ENCODE measurements around the gene F8A2.
"Not testable (repeated sequence)": the region's sequence is repeated elsewhere in the genome, so short reads cannot be mapped to it uniquely, and the experiment has no call there.

F8A2 gene

GRCh38 chrX:155394747-155395276 lies 12.9 kb downstream of the F8A2 start:
- H3K9ac ChIP-seq (ENCODE audit: low read length); H3K4me1 ChIP-seq (ENCODE audit: control insufficient read depth, insufficient read depth, low read length); H3K27ac ChIP-seq (ENCODE audit: low read depth, low read length); H3K4me3 ChIP-seq (ENCODE audit: low read depth, low read length); H3K27me3 ChIP-seq (ENCODE audit: control insufficient read depth, insufficient read depth, low read length); H3K36me3 ChIP-seq (ENCODE audit: control insufficient read depth, insufficient read depth, low read length): not testable (repeated sequence)
- peaks cover 35% of the 10 kb centered on the region for H3K9me3 ChIP-seq (ENCODE audit: control insufficient read depth, insufficient read depth, low read depth, low read length)

- no peak overlapping the region for H3K4me3 ChIP-seq (ENCODE audit: low read depth, low read length)
- peaks cover 29% of the 10 kb centered on the region for H3K9me3 ChIP-seq (ENCODE audit: control insufficient read depth, insufficient read depth, low read depth, low read length)
Measured at GRCh38 chrX:155406429-155406828, 24.5 kb downstream of the F8A2 start.

GRCh38 chrX:155417769-155418168 lies 35.9 kb downstream of the F8A2 start:
- H3K4me3 ChIP-seq (ENCODE audit: low read depth, low read length) = no peak overlapping the region
- no peaks in the 10 kb centered on the region for H3K36me3 ChIP-seq (ENCODE audit: control insufficient read depth, insufficient read depth, low read length)
- H3K9me3 ChIP-seq (ENCODE audit: control insufficient read depth, insufficient read depth, low read depth, low read length) = peaks cover 21% of the 10 kb centered on the region; the same call in 1 of the 2 replicates
- H3K27me3 ChIP-seq (ENCODE audit: control insufficient read depth, insufficient read depth, low read length) = no peaks in the 10 kb centered on the region
- no peak overlapping the region for H3K9ac ChIP-seq (ENCODE audit: low read length)
- no peaks in the 10 kb centered on the region for H3K4me1 ChIP-seq (ENCODE audit: control insufficient read depth, insufficient read depth, low read length)
- H3K27ac ChIP-seq (ENCODE audit: low read depth, low read length) = no peak overlapping the region

More at GRCh38 chrX:155406429-155406828, 24.5 kb downstream of the F8A2 start:
- no peak overlapping the region for H3K27ac ChIP-seq (ENCODE audit: low read depth, low read length)
- H3K9ac ChIP-seq (ENCODE audit: low read length) = no peak overlapping the region
- H3K4me1 ChIP-seq (ENCODE audit: control insufficient read depth, insufficient read depth, low read length) = no peaks in the 10 kb centered on the region
- H3K36me3 ChIP-seq (ENCODE audit: control insufficient read depth, insufficient read depth, low read length) = no peaks in the 10 kb centered on the region
- no peaks in the 10 kb centered on the region for H3K27me3 ChIP-seq (ENCODE audit: control insufficient read depth, insufficient read depth, low read length)

All from HUES6 (cell line).